Stimulated activated CD4-positive, alpha-beta T cell treated with anti-CD3 and anti-CD28 coated beads, Interleukin-12 subunit alpha, Interleukin-12 subunit beta, amount 100 ng/mL, for 4 hours (primary cell): ENCODE results near the gene HBG1.
"Not testable (repeated sequence)": the region's sequence is repeated elsewhere in the genome, so short reads cannot be mapped to it uniquely, and the experiment has no call there.

Source experiments
- DNase-seq: peaks from one replicate; pipeline ENCODE4 v3.0.0-alpha.2; 2020

Gene HBG1

GRCh38 chr11:5276697-5277096 is 27.0 kb upstream of the HBG1 start:
- no peak for DNase-seq

- DNase-seq = no peak
Measured at GRCh38 chr11:5275369-5276110, 25.9 kb upstream of the HBG1 start.

- DNase-seq = no peak
Measured at GRCh38 chr11:5274395-5274794, 24.7 kb upstream of the HBG1 start.

DNA sequence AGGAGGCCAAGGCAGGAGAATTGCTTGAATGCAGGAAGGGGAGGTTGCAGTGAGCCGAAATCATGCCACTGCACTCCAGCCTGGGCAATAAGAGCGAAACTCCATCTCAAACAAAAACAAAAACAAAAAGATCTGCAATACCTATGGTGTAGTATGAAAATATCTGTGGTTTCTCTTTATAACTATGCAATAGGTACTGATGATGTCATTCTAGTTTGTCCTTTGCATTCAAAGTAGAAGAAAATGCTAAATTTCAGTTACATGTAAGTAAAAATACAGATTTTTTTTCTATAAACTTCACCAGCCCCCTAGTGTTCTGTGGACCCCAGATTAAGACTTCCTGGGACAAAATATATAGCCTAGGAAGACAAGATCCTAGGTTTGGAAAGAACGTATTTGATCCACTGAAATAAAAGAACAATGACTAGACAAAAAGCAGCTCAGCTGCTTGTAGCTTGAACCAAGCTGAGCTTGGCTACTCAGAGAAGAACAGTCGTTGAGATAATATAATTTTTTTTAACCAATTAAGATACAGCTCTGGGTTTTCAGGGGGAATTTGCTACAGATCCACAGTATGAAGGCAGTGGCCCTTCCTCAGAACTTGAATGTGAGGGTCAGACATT is 22.8 kb upstream of the HBG1 start:
- DNase-seq = no peak

- no peak for DNase-seq
Measured at GRCh38 chr11:5269715-5270147, 20.1 kb upstream of the HBG1 start, which contains the start of gene HBE1. Gene HBE1 (minus strand): TSS chr11:5269945. CDS start chr11:5269890, 55 bp downstream.

DNA sequence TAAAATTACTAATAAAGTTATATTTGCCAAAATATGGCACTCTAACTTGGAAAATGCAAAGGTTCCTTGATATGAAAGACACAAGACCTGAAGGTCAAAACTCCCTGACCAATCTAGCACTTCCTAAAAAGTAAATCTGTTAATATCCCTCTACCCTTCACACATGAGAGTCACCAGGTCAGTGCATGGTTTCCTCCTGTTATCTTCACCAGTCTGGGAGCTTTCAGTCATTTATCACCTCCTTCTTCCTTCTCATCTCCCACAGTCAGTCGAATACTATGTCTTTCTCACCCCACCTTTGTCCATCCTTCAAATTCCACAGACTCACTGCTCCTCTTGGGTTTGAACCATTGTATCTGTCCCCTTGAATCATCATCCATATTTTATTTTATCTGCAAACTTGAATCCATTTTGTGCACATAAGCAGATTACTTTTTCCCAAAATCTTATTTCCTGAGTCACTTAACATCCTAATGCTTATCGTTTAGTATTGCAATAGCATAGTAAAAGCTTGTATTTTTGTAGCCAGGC is 17.4 kb upstream of the HBG1 start:
- no peak for DNase-seq

DNA sequence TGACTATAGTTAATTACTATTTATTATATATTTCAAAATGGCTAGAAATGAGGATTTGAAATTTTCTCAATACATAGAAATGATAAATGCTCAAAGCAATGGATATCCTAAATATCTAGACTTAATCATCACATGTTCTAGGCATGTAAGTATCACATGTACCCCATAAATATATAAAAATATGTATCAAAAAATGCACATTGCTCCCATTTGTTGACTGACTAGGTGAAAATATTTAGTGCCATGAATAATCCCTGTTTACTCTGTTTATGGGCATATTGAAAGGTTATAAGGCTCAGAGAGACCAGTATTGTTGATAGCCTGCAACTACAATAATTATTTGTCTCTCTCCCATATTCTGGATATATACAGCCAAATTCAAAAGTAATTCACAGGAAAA is 17.0 kb upstream of the HBG1 start:
- DNase-seq = no peak

- no peak for DNase-seq
Measured at GRCh38 chr11:5265832-5266231, 16.2 kb upstream of the HBG1 start.

DNA sequence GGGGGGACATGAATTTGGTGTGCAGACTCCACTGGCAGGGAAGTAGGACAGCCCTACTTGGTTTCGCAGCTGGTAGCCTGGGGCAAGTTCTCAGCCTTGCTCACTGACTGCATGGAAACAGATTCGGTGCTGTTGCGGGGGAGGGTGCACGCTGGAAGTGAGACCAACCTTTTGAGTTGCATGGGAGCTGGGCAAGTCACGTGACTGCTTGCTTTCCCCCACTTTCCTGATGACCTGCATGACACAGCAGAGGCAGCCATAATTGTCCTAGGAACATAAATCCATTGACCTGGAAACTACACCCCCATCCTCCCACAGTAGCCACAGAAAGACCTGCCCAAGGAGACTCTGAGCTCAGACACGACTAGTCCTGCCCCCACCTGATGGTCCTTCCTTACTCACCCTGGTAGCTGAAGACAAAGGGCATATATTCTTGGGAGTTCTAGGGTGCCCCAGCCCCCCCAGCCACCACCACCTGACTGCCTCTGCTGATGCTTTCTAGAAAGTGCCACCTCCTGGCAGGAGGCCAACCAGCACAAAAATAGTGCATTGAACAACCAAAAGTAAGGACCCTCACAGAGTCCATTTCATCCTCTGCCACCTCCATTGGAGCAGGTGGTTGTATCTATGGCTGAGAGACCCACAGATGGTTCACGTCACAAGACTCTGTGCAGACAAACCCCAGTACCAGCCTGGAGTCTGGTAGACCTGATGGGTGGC is 9.0 kb upstream of the HBG1 start:
- no peak for DNase-seq

DNA sequence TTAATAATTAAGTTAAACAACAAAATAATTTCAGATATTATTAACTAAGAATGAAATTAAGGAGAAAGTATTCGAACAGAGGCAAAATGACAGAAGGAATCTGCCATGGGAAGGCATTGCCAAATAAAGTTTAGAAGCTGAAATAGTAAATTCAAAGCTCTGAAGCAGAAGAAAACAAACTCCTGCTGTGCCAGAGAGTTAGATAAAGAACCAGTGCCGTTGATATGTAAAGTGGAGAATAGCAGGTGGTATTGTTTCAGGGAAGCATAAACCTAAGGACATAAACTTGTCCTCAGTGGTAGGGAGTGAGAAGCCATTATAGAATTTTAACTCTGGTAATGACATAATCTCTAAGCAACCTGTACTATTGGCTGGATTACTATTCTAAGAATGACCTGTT is 7.6 kb upstream of the HBG1 start:
- no peak for DNase-seq

DNA sequence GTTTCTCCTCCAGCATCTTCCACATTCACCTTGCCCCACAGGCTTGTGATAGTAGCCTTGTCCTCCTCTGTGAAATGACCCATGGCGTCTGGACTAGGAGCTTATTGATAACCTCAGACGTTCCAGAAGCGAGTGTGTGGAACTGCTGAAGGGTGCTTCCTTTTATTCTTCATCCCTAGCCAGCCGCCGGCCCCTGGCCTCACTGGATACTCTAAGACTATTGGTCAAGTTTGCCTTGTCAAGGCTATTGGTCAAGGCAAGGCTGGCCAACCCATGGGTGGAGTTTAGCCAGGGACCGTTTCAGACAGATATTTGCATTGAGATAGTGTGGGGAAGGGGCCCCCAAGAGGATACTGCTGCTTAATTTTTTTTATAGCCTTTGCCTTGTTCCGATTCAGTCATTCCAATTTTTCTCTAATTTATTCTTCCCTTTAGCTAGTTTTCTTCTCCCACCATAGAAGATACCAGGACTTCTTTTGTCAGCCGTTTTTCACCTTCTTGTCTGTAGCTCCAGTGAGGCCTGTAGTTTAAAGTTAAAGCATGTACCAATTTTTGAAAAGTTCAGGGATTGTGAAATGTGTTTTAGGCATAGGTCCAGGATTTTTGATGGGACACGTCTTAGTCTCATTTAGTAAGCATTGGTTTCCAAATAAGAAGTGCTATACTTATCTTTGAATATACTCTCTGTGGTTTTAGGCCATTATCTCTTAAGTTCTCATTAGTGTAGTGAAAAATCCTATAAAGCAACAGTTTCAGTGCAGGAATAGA is 5.2 kb upstream of the HBG1 start, which contains the start of gene HBG2:
TSS of gene HBG2 (minus strand) at position 136 of the 768 bp plus-strand sequence. CDS start at position 83, 53 bp downstream.
- DNase-seq = not testable (repeated sequence)

- DNase-seq = not testable (repeated sequence)
Measured at GRCh38 chr11:5254023-5254422, 4.4 kb upstream of the HBG1 start.

GRCh38 chr11:5253440-5253839 is 3.8 kb upstream of the HBG1 start:
- not testable (repeated sequence) for DNase-seq

- DNase-seq = no peak
Measured at GRCh38 chr11:5252919-5253265, 3.2 kb upstream of the HBG1 start.

DNA sequence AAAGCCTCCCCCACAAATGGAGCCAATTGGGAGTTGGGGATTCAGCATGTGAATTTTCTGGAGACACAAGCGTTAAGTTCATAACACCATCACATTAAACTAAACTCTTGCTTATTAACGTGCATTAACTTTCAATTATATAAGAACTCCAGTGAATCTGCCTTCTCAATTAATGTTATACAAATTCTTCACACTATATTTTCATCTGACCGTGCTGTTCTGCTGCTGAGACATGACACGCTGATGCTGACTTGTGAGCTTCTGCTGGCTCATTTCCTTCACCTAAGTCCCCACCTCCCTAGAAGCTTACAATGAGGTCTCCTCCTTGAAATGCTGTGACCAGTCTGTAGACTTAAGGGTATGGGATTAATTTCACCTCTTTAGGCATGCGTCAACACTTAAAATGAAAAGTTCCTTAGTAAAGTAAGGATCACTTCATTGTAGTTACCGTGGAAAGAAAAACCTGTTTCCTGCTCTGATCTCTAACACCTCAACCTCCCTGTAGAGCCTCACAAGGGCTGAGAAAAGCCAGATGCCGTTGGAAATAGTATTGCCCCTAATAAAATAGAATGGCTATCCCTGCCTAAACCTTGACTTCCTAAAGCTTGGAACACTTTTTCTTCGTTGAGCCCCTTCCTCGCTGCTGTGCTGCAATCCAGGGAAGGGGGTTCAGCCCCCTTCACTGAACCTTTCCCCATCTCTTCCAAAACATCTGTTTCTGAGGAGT is 2.7 kb upstream of the HBG1 start:
- no peak for DNase-seq

DNA sequence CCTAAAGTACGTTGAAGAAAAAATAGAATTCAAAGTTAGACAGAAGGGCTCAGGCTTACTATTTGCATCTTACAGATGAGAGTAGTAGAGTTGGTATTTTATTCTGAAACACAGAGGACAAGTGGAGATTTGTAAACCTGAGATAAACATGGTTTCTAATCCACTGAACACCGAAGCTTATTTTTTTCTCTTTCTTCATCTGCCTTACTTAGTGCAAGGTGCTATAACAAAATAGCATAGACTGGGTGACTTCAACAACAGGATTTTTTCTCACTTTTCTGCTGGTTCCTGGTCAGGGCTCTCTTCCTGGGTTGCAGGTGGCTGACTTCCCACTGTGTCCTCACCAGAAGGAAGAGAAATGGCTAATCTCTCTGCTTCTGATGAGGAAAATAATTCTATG is 2.1 kb upstream of the HBG1 start:
- no peak for DNase-seq

DNA sequence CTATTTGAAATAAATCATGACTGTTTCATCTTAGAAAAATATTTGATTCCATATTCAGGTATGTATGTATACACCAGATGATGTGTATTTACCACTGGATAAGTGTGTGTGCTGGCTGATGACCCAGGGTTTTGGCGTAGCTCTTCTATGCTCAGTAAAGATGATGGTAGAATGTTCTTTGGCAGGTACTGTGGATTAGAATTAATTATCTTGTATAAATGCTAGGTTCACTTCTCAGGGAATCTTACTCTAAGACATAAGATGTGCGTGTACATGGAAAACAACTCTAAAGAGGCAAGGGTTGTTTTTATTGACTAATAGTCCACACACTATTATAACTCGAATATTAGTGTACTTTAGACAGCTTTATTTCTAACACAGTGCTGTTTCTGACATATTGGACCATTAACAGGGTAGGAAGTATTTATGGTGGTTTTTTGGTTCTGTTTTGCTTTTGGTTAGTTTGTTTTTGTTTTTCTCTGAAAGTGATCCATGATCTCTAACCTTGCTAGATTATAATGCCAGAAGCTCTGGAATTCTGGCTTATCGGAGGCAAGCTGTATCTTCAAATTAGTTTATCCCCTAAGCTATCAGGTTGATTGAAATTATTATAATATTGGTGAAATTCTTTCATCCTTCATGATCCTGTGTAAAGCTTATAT is 1.0 kb upstream of the HBG1 start:
- no peak for DNase-seq

GRCh38 chr11:5248498-5248897 is 1.2 kb downstream of the HBG1 start:
- DNase-seq = not testable (repeated sequence)

- no peak for DNase-seq
Measured at GRCh38 chr11:5247472-5248192, 2.0 kb downstream of the HBG1 start.

- DNase-seq = no peak
Measured at GRCh38 chr11:5246772-5247471, 2.7 kb downstream of the HBG1 start.
